Stimulated activated CD4-positive, alpha-beta T cell treated with anti-CD3 and anti-CD28 coated beads, TNF-alpha, amount 100 ng/mL, for 4 hours (primary cell): Measurements from ENCODE around the gene OGDH.

Source experiments
- DNase-seq, 3 experiments: peaks; one replicate each; pipeline ENCODE4 v3.0.0-alpha.2; 2020; ENCODE audit warnings: low read depth in 3 of 3

OGDH gene

GRCh38 chr7:44618045-44618444 lies 11.6 kb downstream of the OGDH start:
- DNase-seq = no peak

- DNase-seq = no peak
Observed at GRCh38 chr7:44618753-44619152, 12.3 kb downstream of the OGDH start.

- no peak for DNase-seq
Observed at GRCh38 chr7:44621034-44621749, 14.8 kb downstream of the OGDH start.

DNA sequence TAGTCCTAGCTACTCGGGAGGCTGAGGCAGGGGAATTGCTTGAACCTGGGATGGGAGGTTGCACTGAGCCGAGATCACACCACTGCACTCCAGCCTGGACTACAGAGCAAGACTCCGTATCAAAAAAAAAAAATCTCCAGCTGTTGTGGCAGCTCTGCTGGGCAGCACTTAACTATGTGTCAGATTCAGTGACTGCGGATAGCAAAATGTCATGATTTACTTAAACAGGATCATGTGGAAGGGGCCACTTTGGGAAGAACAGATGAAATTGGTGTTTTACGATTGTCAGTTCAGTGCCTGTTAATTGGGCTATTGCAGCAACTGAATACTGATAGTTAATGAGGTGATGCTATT lies 15.3 kb downstream of the OGDH start:
- no peak for DNase-seq

GRCh38 chr7:44622342-44623151 lies 16.1 kb downstream of the OGDH start:
- peak in 1 of 3 experiments; percentile 39 for DNase-seq

- no peak for DNase-seq
Observed at GRCh38 chr7:44624318-44624717, 17.9 kb downstream of the OGDH start.

- no peak for DNase-seq
Observed at GRCh38 chr7:44625526-44626471, 19.4 kb downstream of the OGDH start.

- DNase-seq = no peak
Observed at GRCh38 chr7:44626620-44627019, 20.2 kb downstream of the OGDH start.

GRCh38 chr7:44629829-44630522 lies 23.5 kb downstream of the OGDH start:
- no peak for DNase-seq

GRCh38 chr7:44630792-44631457 lies 24.5 kb downstream of the OGDH start:
- DNase-seq = no peak

GRCh38 chr7:44631458-44632115 lies 25.2 kb downstream of the OGDH start:
- DNase-seq = no peak

DNA sequence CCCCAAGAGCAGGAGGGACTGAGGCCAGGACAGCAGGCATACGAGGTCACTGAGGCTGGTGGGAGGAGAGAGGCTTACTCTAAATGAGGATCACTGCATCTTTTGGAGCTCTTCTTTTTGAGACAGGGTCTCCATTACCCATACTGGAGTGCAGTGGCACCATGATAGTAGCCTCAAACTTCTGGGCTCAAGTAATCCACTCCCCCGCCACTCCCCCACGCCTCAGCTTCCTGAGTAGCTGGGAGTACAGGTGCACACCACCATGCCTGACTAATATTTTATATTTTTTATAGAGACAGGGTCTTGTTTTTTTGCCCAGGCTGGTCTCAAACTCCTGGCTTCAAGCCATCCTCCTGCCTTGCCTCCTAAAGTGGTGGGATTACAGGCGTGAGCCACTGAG lies 25.8 kb downstream of the OGDH start:
- no peak for DNase-seq

DNA sequence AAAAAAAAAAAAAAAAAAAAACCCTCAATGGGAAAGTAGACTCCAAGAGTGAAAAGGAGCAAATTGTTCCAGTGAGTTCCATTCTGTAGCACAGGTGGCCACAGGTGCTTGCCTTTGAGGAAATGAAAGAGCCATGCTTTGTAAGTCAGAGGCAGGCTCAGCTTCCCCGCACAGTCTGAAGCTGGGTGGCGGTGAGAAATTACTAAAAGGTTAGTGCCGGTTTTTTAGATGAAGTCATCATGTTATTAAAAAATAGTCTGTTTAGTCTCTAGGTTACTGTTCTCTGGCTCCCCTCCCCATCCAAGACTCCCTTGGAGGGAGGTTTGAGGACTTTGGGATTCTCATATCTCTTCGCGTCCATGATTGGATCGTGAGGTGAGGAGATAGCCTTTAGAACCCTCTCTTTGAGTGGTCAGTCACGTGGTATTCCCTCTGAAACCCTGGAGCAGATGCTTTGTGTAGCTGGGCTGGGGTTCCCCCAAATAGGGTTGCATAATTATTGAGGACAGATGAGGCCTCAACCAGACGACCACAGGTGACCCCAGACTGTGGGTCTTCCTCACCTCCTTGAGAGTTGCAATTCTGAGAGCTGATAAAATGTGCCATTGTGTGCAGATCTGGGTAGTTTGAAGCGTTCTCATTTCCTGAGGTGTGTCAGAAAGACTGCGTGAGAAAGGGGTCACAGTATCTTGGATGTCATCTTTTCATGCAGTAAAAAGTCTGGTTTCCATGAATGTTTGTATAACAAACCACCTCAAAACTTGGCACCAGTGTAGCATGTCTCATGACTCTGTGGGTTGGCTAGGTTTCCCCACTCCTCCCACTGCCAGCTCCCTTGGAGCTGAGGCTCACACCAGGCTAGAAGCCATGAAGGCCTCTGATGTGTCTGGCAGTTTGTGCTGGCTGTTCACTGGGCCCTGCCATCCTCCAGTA lies 27.1 kb downstream of the OGDH start:
- peak in 2 of 3 experiments; percentile 16 to 32 for DNase-seq

DNA sequence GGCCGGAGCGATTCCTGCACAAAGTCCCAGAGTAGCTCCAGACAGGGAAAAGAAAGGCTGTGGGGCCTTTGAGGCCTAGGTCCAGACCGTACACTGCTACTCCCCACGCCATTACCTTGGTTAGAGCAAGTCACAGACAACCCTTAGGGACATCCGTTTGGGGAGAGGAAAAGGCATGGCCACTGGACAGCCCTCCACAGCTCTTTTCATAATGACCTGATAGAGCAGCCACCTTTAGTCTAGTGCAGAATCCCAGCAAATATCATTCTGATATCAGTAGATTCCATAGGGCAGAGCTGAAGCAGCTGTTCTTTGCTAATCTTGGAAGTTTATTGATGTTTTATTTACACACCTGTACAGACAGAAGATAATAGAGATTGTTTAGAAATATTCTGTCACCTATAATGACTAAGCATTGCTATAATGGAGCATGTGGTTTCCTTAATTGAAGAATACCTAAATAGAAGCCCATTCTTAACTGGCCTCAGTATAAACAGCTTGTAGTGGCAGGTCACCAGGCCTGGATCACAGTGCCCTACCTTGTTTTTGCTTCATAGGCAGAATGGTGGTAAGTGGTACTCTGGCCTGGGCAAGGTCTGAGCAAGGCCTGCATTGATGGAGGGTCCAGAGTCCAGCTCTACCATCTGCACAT lies 27.9 kb downstream of the OGDH start:
- no peak for DNase-seq

DNA sequence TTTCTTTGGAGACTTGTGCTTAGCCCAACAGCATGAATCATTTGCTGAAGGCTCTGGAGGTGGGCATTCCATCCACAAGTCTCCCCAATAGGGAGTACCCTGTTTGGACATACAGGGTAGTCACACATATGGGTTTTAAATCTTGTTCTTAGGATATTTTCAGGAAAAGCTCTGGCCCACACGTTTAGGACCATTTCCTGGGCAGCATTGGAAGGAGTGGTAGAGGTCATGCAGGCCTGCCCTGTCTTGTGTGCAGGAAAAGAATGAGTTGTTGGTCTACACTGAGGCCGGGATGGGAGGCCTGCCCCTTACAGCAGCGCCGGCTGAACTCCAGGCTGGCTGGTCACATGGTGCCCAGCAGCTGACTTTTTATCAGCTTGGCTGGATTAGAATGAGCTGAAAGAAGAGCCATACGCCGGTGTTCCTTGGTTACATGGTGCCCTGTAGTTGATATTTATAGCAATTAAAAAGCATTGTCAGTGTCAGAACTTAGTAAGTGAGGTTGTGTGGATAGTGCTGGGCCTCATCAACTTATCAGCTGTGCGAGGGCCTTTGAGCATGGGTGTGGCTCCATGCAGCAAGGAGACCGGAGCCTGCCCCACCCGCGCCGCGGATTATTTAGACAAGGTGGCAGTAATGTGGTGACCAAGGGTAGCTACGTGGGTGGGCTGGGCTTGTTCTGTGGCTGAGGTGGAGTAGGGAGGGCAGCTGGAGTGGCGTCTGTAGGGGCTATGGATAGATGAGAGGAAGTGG lies 28.6 kb downstream of the OGDH start:
- DNase-seq = no peak

- DNase-seq = no peak
Observed at GRCh38 chr7:44636041-44636584, 29.7 kb downstream of the OGDH start.

- DNase-seq = no peak
Observed at GRCh38 chr7:44636926-44637325, 30.5 kb downstream of the OGDH start.
